Gastroesophageal sphincter (tissue), 3 donors: Measurements from ENCODE around the gene TFR2.

Source experiments
- EP300 ChIP-seq: sonication (generic); formaldehyde crosslinking; IDR thresholded peaks from one replicate; pipeline ENCODE4 v1.6.1; 2017; ENCODE audit warnings: antibody characterized with exemption, mild to moderate bottlenecking
- POLR2A ChIP-seq, 2 donors: fragments of 450-650 bp; IDR thresholded peaks; one replicate each; pipeline ENCODE4 v1.6.1; 2017; ENCODE audit warnings: antibody characterized with exemption in 2 of 2, mild to moderate bottlenecking in 2 of 2, moderate library complexity in 1 of 2
- POLR2AphosphoS5 ChIP-seq: sonication (generic); formaldehyde crosslinking; IDR thresholded peaks from one replicate; pipeline ENCODE4 v1.6.1; 2017; ENCODE audit warnings: antibody characterized with exemption
- TF ChIP-seq, protein P1 (sequence below), 4 experiments: fragments of 200-600 bp in 2 of 4; fragments of 450-650 bp in 2 of 4; sonication (generic) in 1 of 4; IDR thresholded peaks; one replicate each; pipeline ENCODE4 v1.5.1; 2017 to 2019; ENCODE audit warnings: antibody characterized with exemption in 4 of 4, mild to moderate bottlenecking in 2 of 4, moderate library complexity in 2 of 4

DNA sequence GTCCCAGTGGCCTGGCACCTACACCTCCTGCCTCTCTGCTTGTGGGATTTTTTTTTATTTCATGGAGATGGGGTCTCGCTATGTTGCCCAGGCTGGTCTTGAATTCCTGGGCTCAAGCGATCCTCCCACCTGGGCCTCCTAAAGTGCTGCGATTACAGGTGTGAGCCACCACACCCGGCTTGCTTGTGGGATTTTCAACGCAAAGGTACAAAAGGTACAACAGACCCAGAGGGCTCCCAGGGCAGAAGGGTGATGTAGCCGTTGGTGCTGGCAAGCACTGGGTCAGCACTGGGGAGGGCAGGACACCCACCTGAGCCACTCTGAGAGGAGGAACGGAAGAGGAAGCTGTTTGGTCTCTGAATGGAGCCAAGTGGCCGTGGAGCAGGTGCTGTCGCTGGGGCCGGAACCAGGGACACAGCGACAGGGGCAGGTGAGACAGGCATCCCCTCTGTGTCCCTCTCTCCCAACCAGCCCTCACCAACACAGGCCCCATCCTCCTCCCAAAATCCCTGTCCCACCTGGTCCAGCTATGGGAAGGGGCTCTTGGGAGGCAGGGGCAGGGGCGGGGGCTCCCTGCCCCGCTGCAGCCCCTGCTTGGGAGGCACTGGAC, 64.9 kb downstream of the TFR2 start:
- TF ChIP-seq EP300 = no peak
- TF ChIP-seq, protein P1, sequence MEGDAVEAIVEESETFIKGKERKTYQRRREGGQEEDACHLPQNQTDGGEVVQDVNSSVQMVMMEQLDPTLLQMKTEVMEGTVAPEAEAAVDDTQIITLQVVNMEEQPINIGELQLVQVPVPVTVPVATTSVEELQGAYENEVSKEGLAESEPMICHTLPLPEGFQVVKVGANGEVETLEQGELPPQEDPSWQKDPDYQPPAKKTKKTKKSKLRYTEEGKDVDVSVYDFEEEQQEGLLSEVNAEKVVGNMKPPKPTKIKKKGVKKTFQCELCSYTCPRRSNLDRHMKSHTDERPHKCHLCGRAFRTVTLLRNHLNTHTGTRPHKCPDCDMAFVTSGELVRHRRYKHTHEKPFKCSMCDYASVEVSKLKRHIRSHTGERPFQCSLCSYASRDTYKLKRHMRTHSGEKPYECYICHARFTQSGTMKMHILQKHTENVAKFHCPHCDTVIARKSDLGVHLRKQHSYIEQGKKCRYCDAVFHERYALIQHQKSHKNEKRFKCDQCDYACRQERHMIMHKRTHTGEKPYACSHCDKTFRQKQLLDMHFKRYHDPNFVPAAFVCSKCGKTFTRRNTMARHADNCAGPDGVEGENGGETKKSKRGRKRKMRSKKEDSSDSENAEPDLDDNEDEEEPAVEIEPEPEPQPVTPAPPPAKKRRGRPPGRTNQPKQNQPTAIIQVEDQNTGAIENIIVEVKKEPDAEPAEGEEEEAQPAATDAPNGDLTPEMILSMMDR (IDR thresholded peaks at IDR 0.05) = no peak
- no peak for TF ChIP-seq POLR2A (IDR thresholded peaks at IDR 0.05)
- no peak for TF ChIP-seq POLR2AphosphoS5
